Right lung (tissue), 10 donors: Measurements from ENCODE around the gene MARS1. TPM values are rescaled to one million over a fixed set of nuclear protein-coding genes. Genes with fewer than 3 reads are reported as not detected.
A peak's percentile ranks its signal among the peaks of the same experiment; 100 is the strongest.
"Not testable (repeated sequence)": the region's sequence is repeated elsewhere in the genome, so short reads cannot be mapped to it uniquely, and the experiment has no call there.

Experiments used
- DNase-seq, 2 donors: peaks; one replicate each; pipeline ENCODE4 v3.0.0-alpha.2; 2013
- long read RNA-seq, 8 donors: transcript quantifications; one replicate each; lab custom pipeline, GENCODE V29; 2026
- polyA plus RNA-seq, 5 donors: library from polyadenylated mRNA; unstranded; fragments of 120-200 nt; gene quantifications; one replicate each; pipeline versions ENCODE4 v1.2.1 to v1.2.3, GENCODE V29; 2013; ENCODE audit warnings: inconsistent platforms in 1 of 5, low replicate concordance in 1 of 5; ENCODE audit not compliant: insufficient read length in 5 of 5, insufficient read depth in 1 of 5

MARS1 gene
- polyA plus RNA-seq: 100 to 1,000 TPM in 3 of 5 donors, 10 to 100 TPM in 2; 90.0 to 133 (median 109) TPM
- long read RNA-seq, donor 1, transcript MARS-201 (21 exons, 2,905 nt): major isoform, 8 of 17 reads
- long read RNA-seq, donor 1, partial matches to known transcripts: 9 of 17 reads
- long read RNA-seq, donor 1, other reads (novel, unspliced or antisense): 0 of 17 reads
- long read RNA-seq, donor 2, partial matches to known transcripts: 5 of 8 reads
- long read RNA-seq, donor 2, other reads (novel, unspliced or antisense): 0 of 8 reads
- long read RNA-seq, donor 3, partial matches to known transcripts: 35 of 40 reads
- long read RNA-seq, donor 3, other reads (novel, unspliced or antisense): 0 of 40 reads
- long read RNA-seq, donor 4, transcript MARS-201 (21 exons, 2,905 nt): major isoform, 7 of 29 reads
- long read RNA-seq, donor 4, partial matches to known transcripts: 0 of 29 reads
- long read RNA-seq, donor 4, other reads (novel, unspliced or antisense): 19 of 29 reads
- long read RNA-seq, donor 5, partial matches to known transcripts: 18 of 22 reads
- long read RNA-seq, donor 5, other reads (novel, unspliced or antisense): 0 of 22 reads
- long read RNA-seq, donor 6, partial matches to known transcripts: 5 of 20 reads
- long read RNA-seq, donor 6, other reads (novel, unspliced or antisense): 9 of 20 reads
- long read RNA-seq, donor 7, transcript MARS-201 (21 exons, 2,905 nt): major isoform, 6 of 13 reads
- long read RNA-seq, donor 7, partial matches to known transcripts: 7 of 13 reads
- long read RNA-seq, donor 7, other reads (novel, unspliced or antisense): 0 of 13 reads
- long read RNA-seq, donor 8, partial matches to known transcripts: 0 of 2 reads
- long read RNA-seq, donor 8, other reads (novel, unspliced or antisense): 0 of 2 reads

GRCh38 chr12:57487597-57488401, at the start of gene MARS1:
MARS1 (plus strand) TSS chr12:57488068; CDS start chr12:57488091, 23 bp downstream.
- peak; percentile 94 for DNase-seq

- DNase-seq: no peak
Observed at GRCh38 chr12:57438400-57438799, 49.5 kb upstream of the MARS1 start.

DNA sequence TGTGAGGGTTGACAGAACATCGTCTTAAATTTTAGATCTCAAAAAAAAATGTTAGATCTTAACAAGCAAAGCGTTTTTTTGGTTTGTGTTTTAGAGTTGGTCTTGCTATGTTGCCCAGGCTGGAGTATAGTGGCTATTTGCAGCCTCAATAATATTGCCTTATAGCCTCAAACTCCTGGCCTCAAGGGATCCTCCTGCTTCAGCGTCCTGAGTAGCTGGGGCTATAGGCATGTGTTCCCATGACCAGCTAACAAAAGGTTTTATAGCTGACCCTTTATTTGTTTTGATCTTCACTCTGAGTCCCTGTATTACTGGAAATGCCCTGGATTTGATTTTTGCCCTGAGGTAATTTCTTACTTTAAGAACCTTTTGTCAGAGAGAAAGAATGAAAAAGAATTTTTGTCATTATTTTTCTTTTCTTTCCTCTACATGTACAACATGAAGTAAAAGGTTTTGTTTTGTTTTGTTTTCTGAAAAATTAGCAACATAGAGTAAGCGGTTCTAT, 48.1 kb upstream of the MARS1 start:
- DNase-seq: no peak

- not testable (repeated sequence) for DNase-seq
Observed at GRCh38 chr12:57441393-57441792, 46.5 kb upstream of the MARS1 start.

DNA sequence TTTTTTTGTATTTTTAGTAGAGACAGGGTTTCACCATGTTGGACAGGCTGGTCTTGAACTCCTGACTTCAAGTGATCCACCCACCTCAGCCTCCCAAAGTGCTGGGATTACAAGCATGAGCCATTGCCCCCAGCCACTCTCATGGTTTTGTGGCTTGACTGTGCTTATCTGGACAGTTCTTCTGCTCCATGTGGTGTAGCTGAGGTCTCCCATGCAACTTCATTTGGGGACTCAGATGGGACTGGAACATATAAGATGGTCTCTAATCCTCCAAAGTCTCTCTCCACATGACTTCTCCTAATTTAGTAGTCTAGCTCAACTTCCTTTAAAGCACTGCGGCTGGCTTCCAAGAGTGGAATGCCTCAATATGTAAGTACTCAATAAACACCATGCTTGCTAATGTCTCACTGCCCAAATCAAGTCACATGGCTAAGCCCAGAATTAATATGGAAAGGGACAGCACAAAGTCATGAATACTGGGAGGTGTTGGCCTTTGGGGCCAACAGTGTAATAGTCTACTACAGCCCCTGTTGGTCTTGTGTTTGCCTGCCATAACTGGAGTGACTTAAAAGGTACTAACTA, 45.9 kb upstream of the MARS1 start:
- DNase-seq: peak in 1 of 2 donors; percentile 59

GRCh38 chr12:57444337-57444736, 43.5 kb upstream of the MARS1 start:
- not testable (repeated sequence) for DNase-seq

DNA sequence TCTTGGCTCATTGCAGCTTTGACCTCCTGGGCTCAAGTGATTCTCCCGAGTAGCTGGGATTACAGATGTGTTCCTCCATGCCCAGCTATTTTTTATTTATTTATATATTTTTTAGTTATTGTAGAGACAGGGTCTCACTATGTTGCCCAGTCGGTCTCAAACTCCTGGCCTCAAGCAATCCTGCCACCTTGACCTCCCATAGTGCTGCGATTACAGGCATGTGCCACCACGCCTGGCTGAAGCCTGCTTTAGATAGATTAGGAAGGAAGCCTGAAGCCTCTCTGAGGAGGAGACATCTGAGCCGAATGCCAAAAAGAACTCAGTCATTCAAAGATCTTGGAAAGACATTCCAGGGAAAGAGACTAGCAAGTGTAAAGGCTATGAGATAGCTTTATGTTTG, 43.1 kb upstream of the MARS1 start:
- DNase-seq: no peak

GRCh38 chr12:57446292-57446960, 41.4 kb upstream of the MARS1 start:
- DNase-seq: no peak

GRCh38 chr12:57448669-57449068, 39.2 kb upstream of the MARS1 start:
- DNase-seq: no peak

GRCh38 chr12:57449375-57449774, 38.5 kb upstream of the MARS1 start:
- no peak for DNase-seq

DNA sequence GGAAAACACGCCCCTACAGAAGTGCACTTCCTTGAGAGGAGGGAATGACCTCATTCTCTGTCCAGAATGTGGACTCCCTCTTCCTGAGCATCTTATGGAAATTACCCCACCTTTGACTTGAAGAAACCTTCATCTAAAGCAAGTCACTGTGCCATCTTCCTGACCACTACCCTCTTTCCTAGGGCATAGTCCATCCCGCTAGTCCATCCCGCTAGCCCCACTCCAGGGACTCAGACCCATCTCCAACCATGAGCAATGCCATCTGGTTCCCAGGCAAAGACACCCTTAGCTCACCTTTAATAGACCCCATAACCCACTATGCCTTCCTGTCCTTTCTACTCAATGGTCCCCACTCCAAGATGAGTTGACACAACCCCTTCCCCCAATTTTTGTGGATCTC, 37.8 kb upstream of the MARS1 start:
- no peak for DNase-seq

DNA sequence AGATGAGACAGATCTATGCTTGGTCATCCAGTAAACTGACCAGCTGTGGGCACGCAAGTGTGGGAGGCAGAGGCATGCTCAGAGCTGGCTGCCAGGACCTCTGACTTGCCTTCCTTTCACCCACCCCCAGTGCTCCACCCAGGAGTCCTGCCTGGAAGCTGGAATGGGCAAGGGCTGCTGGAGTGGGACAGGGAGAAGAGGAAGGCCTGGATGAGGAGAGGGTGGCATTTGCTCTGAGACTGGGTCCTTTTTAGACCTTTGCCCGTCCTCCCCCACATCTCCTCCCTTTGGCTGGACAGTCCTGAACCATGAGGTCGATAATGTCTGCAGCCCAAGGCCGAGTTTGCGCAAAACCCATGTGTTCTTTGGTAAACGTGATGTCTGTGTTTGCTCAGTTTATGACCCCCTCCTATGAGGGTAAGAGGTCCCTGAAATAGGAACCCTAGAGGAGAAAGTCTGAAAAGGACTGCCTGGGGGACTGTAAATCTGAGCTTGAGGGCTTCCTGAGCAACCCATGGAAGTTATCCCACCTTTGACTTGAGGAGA, 36.6 kb upstream of the MARS1 start:
- DNase-seq: no peak

- no peak for DNase-seq
Observed at GRCh38 chr12:57452181-57452936, 35.5 kb upstream of the MARS1 start.

- peak in 1 of 2 donors; percentile 69 for DNase-seq
Observed at GRCh38 chr12:57452937-57453509, 34.8 kb upstream of the MARS1 start.

- no peak for DNase-seq
Observed at GRCh38 chr12:57454213-57454565, 33.7 kb upstream of the MARS1 start.

DNA sequence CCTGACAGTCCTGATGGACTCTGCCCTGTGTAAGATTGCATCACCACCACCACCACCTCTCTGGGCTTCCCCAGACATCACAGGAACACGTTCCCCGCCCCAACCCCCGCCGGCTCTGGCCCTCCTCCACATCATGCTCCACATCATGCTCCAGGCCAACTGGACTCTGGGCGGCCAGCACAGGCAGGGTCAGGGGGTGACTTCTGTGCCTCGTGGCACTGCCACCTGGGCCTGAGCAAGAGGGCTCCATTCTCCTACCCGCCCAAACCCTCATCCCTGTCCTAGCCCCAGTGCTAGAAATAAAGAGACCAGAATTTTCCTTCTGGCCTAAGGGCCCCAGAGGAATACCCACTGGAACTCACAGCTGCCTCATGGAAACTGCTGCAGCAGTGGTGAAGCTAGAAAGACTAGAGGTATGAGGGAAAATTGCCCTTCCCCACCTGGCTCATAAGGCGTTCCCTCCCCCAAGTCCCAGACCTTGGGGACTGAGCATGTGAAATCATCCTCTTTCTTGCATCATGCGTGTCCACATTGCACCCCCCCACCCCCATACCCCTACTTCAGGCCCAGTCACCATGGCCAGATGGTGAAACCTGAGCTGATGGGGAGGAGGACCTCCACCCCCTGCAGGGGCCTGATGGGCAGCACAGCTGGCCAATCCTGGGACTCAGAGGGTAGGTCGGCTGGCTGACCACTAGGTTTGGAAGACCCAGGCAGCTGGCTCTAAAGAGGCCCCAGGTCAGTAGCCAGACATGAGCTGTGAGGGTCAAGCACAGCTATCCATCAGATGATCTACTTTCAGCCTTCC, 33.1 kb upstream of the MARS1 start, which contains the start of gene INHBE:
INHBE (plus strand) TSS at position 742 of the 808 bp plus-strand sequence. CDS start 230 bp downstream, outside the sequence.
- DNase-seq: no peak

DNA sequence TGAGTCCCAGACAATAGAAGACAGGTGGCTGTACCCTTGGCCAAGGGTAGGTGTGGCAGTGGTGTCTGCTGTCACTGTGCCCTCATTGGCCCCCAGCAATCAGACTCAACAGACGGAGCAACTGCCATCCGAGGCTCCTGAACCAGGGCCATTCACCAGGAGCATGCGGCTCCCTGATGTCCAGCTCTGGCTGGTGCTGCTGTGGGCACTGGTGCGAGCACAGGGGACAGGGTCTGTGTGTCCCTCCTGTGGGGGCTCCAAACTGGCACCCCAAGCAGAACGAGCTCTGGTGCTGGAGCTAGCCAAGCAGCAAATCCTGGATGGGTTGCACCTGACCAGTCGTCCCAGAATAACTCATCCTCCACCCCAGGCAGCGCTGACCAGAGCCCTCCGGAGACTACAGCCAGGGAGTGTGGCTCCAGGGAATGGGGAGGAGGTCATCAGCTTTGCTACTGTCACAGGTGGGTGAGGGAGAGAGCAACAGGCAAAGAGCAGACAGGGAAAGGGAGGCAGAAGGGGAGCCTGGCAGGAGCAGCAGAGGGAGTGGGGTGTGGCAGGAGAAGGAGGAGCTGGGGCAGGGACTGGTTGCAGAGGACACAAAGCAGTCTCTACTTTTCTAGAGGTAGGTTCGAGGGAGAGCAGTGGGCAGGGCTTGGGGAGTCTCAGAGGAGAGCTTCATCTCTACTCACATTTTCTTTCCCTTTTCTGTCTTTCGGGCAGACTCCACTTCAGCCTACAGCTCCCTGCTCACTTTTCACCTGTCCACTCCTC, 32.3 kb upstream of the MARS1 start:
- no peak for DNase-seq
